Activated T-cell treated with anti-CD3 and anti-CD28 coated beads, Interleukin-2, amount 50 U/mL, for 72 hours (primary cell): ENCODE results near the gene CDC73. TPM values are rescaled to one million over a fixed set of nuclear protein-coding genes. Genes with fewer than 3 reads are reported as not detected.

Experiments used
- ATAC-seq, 2 donors: fragments of 150-1000 bp; cut with Tn5 transposase; replicated peaks in 1 of 2; 2 replicates each; pipeline ENCODE4 v1.10.0; 2021; ENCODE audit warnings: moderate library complexity in 2 of 2, mild to moderate bottlenecking in 1 of 2
- DNase-seq, 2 donors: peaks; one replicate each; pipeline ENCODE4 v3.0.0; 2021 to 2022; ENCODE audit warnings: mixed read lengths in 1 of 2
- H3K27ac Mint-ChIP-seq: one replicate; pipeline ENCODE4 v1.8.0; 2022; ENCODE audit warnings: mild to moderate bottlenecking, moderate library complexity, mixed read lengths
- H3K27me3 Mint-ChIP-seq: one replicate; pipeline ENCODE4 v1.8.0; 2022; ENCODE audit warnings: low read depth, mixed read lengths
- H3K36me3 Mint-ChIP-seq, 2 donors: one replicate each; pipeline ENCODE4 v1.8.0; 2022; ENCODE audit warnings: mixed read lengths in 2 of 2, mild to moderate bottlenecking in 1 of 2; ENCODE audit not compliant: insufficient read depth in 2 of 2
- H3K4me1 Mint-ChIP-seq: one replicate; pipeline ENCODE4 v1.8.0; 2022; ENCODE audit warnings: low read depth, mixed read lengths
- H3K4me3 Mint-ChIP-seq, 2 donors: one replicate each; pipeline ENCODE4 v1.8.0; 2022; ENCODE audit warnings: mild to moderate bottlenecking in 2 of 2, mixed read lengths in 2 of 2, moderate library complexity in 2 of 2
- H3K9me3 Mint-ChIP-seq, 2 donors: one replicate each; pipeline ENCODE4 v1.8.0; 2022; ENCODE audit warnings: mixed read lengths in 2 of 2
- total RNA-seq, 2 donors: library from RNA; stranded (reverse); gene quantifications; one replicate each; pipeline ENCODE4 v1.2.3, GENCODE V29; 2022

The CDC73 gene
- total RNA-seq, 2 donors from 2014 or later, result 49.1 to 49.7 TPM

GRCh38 chr1:193299038-193299437 lies 177.2 kb downstream of the CDC73 start:
- no peaks in the 10 kb centered on the region for H3K4me1 Mint-ChIP-seq
- no peak overlapping the region for H3K27ac Mint-ChIP-seq
- H3K27me3 Mint-ChIP-seq, result no peaks in the 10 kb centered on the region
- peaks cover 3 to 13% of the 10 kb centered on the region in 2 donors for H3K9me3 Mint-ChIP-seq
- DNase-seq (no peak), ATAC-seq (no peak)
- H3K36me3 Mint-ChIP-seq, result peaks cover 0 to 4% of the 10 kb centered on the region in 2 donors
- H3K4me3 Mint-ChIP-seq, result no peak overlapping the region

- peak overlapping the region; percentile 28 for H3K27ac Mint-ChIP-seq
- H3K4me1 Mint-ChIP-seq, result no peaks in the 10 kb centered on the region
- no peak for DNase-seq
- peaks cover 0 to 8% of the 10 kb centered on the region in 2 donors for H3K9me3 Mint-ChIP-seq
- no peak for ATAC-seq
- no peaks in the 10 kb centered on the region for H3K36me3 Mint-ChIP-seq
- H3K27me3 Mint-ChIP-seq, result no peaks in the 10 kb centered on the region
- H3K4me3 Mint-ChIP-seq, result no peak overlapping the region
Measured at GRCh38 chr1:193301746-193302145, 179.9 kb downstream of the CDC73 start.

- no peaks in the 10 kb centered on the region for H3K9me3 Mint-ChIP-seq
- H3K36me3 Mint-ChIP-seq, result no peaks in the 10 kb centered on the region
- no peak overlapping the region for H3K27ac Mint-ChIP-seq
- H3K4me3 Mint-ChIP-seq, result no peak overlapping the region
- H3K4me1 Mint-ChIP-seq, result no peaks in the 10 kb centered on the region
- DNase-seq, result no peak
- H3K27me3 Mint-ChIP-seq, result no peaks in the 10 kb centered on the region
- no peak for ATAC-seq
Measured at GRCh38 chr1:193303849-193304248, 182.0 kb downstream of the CDC73 start.

Other genes starting within 250 kb of the CDC73 start
- gene UCHL5, start 62.7 kb upstream of the CDC73 start, total RNA-seq, result 10 to 100 TPM; 45.4 to 51.7 TPM
- 10 to 100 TPM; 85.2 to 96.6 TPM for gene RO60, start 62.4 kb upstream of the CDC73 start, total RNA-seq
- gene GLRX2, start 16.6 kb upstream of the CDC73 start, total RNA-seq, result 10 to 100 TPM; 22.7 to 32.1 TPM
- under 1 TPM; 0.07 to 0.10 TPM for gene B3GALT2, start 64.6 kb downstream of the CDC73 start, total RNA-seq